Neutrophil (primary cell): Measurements from ENCODE around the gene COL10A1.

Experiments
- H3K27ac ChIP-seq: fragments of 200-600 bp; sonication (generic); 2 replicates; pipeline ENCODE4 v1.5.1; 2016; ENCODE audit warnings: mild to moderate bottlenecking, moderate library complexity
- H3K27me3 ChIP-seq: fragments of 200-600 bp; sonication (generic); 2 replicates; pipeline ENCODE4 v1.6.0; 2016; ENCODE audit warnings: mild to moderate bottlenecking
- H3K36me3 ChIP-seq: fragments of 200-600 bp; sonication (generic); 2 replicates; pipeline ENCODE4 v1.5.1; 2017
- H3K4me1 ChIP-seq, 2 experiments: fragments of 200-600 bp in 1 of 2; sonication (generic) in 1 of 2; 1 replicate in 1 of 2; 2 replicates in 1 of 2; pipeline versions ENCODE4 v1.5.1 to v1.6.1; 2013 to 2016; ENCODE audit warnings: low read depth in 1 of 2, low read length in 1 of 2, mild to moderate bottlenecking in 1 of 2, moderate library complexity in 1 of 2; ENCODE audit not compliant: control insufficient read depth in 1 of 2, insufficient read depth in 1 of 2
- H3K4me3 ChIP-seq, 2 experiments: fragments of 200-600 bp in 1 of 2; sonication (generic) in 1 of 2; 1 replicate in 1 of 2; 2 replicates in 1 of 2; pipeline ENCODE4 v1.5.1; 2013 to 2016; ENCODE audit warnings: low read depth in 1 of 2, low read length in 1 of 2, mild to moderate bottlenecking in 1 of 2, moderate library complexity in 1 of 2
- H3K9me3 ChIP-seq: fragments of 200-600 bp; sonication (generic); 2 replicates; pipeline ENCODE4 v1.5.1; 2016
- CTCF ChIP-seq: fragments of 200-600 bp; sonication (generic); IDR thresholded peaks from 2 replicates; pipeline ENCODE4 v1.5.1; 2016; ENCODE audit warnings: antibody characterized with exemption

COL10A1 gene

GRCh38 chr6:116168148-116168547 lies 42.2 kb upstream of the COL10A1 start:
- Histone ChIP-seq H3K4me3 (no peak overlapping the region), H3K27me3 (no peaks in the 10 kb centered on the region), H3K9me3 (no peaks in the 10 kb centered on the region), H3K36me3 (no peaks in the 10 kb centered on the region), H3K4me1 (no peaks in the 10 kb centered on the region), H3K27ac (no peak overlapping the region)
- no peak for TF ChIP-seq CTCF

GRCh38 chr6:116166369-116166768 lies 40.4 kb upstream of the COL10A1 start:
- no peak for TF ChIP-seq CTCF
- Histone ChIP-seq H3K9me3 (no peaks in the 10 kb centered on the region), H3K36me3 (no peaks in the 10 kb centered on the region), H3K4me3 (no peak overlapping the region), H3K27me3 (no peaks in the 10 kb centered on the region), H3K4me1 (no peaks in the 10 kb centered on the region), H3K27ac (no peak overlapping the region)

DNA sequence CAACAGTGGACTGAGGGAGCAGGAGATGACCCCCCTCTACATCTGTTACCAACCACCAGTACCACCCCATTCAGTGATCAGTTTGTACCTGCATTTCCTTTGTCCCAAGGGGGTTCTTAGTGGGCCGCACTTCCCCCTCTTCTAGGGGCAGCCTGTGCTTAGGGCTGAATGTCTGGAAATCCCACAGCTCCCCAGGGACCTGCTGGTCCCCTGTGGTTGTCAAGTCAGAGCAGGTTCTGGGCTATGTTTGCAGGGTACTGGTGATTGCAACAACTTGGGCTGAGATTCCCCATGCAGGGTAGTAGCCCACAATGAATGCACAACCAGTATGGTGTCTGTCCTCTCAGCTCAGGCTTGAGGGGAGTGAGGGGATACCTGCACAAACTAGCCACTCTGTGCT lies 39.7 kb upstream of the COL10A1 start:
- H3K4me1 ChIP-seq, result no peaks in the 10 kb centered on the region
- H3K36me3 ChIP-seq, result no peaks in the 10 kb centered on the region
- H3K4me3 ChIP-seq, result no peak overlapping the region
- no peak for TF ChIP-seq CTCF
- no peaks in the 10 kb centered on the region for H3K9me3 ChIP-seq
- no peaks in the 10 kb centered on the region for H3K27me3 ChIP-seq
- H3K27ac ChIP-seq, result no peak overlapping the region

- H3K4me3 ChIP-seq, result no peak overlapping the region
Measured at GRCh38 chr6:116159782-116160524, 34.0 kb upstream of the COL10A1 start.

GRCh38 chr6:116158641-116159040 lies 32.7 kb upstream of the COL10A1 start:
- TF ChIP-seq CTCF, result no peak
- H3K27me3 ChIP-seq, result no peaks in the 10 kb centered on the region
- no peak overlapping the region for H3K4me3 ChIP-seq
- no peaks in the 10 kb centered on the region for H3K4me1 ChIP-seq
- no peaks in the 10 kb centered on the region for H3K9me3 ChIP-seq
- H3K36me3 ChIP-seq, result no peaks in the 10 kb centered on the region
- no peak overlapping the region for H3K27ac ChIP-seq

More at GRCh38 chr6:116159782-116160524, 34.0 kb upstream of the COL10A1 start:
- Histone ChIP-seq H3K27ac (no peak overlapping the region), H3K27me3 (no peaks in the 10 kb centered on the region), H3K9me3 (no peaks in the 10 kb centered on the region), H3K4me1 (no peaks in the 10 kb centered on the region), H3K36me3 (no peaks in the 10 kb centered on the region)
- no peak for TF ChIP-seq CTCF
